H1 (cell line): ENCODE results near the gene CC2D1A. TPM values are rescaled to one million over a fixed set of nuclear protein-coding genes. Genes with fewer than 3 reads are reported as not detected.
A peak's percentile ranks its signal among the peaks of the same experiment; 100 is the strongest.

Experiments
- CTCF ChIA-PET: fragments of 300-600 bp; sonication (Branson Sonifier 250); formaldehyde crosslinking; loops from one replicate; lab custom pipeline; 2021; ENCODE audit not compliant: partially characterized antibody; lab: Charles Lee
- POLR2A ChIA-PET: fragments of 300-600 bp; sonication (Branson Sonifier 250); formaldehyde crosslinking; loops from one replicate; lab custom pipeline; 2021; ENCODE audit warnings: inconsistent platforms; ENCODE audit not compliant: partially characterized antibody; lab: Charles Lee
- DNase-seq, 2 experiments: peaks; one replicate each; pipeline versions ENCODE4 v3.0.0 to v3.0.0-alpha.2; 2010 to 2022; ENCODE audit warnings: low spot score in 2 of 2, low read depth in 1 of 2, mixed read lengths in 1 of 2
- FAIRE-seq: peaks from 2 replicates; lab custom pipeline; 2011; peaks lifted over from hg19 to GRCh38; lab: Jason Lieb, UNC
- H2AFZ ChIP-seq: 2 replicates; pipeline ENCODE4 v1.8.1; 2012; ENCODE audit warnings: low read length, inconsistent platforms
- H2AK5ac ChIP-seq: 2 replicates; pipeline ENCODE4 v1.6.1; 2013; ENCODE audit warnings: low read depth, low read length
- H2BK120ac ChIP-seq: replicated peaks from 2 replicates; pipeline ENCODE3; 2013; ENCODE audit warnings: low read depth, low read length, inconsistent platforms
- H2BK12ac ChIP-seq: 2 replicates; pipeline ENCODE4 v1.6.1; 2013; ENCODE audit warnings: low read depth, low read length
- H2BK15ac ChIP-seq: 2 replicates; pipeline ENCODE4 v1.6.1; 2013; ENCODE audit warnings: low read length
- H2BK20ac ChIP-seq: 2 replicates; pipeline ENCODE4 v1.6.1; 2013; ENCODE audit warnings: low read length
- H2BK5ac ChIP-seq: 2 replicates; pipeline ENCODE4 v1.6.1; 2013; ENCODE audit warnings: low read depth, low read length
- H3K14ac ChIP-seq: 2 replicates; pipeline ENCODE4 v1.6.1; 2013; ENCODE audit warnings: inconsistent platforms; ENCODE audit not compliant: insufficient read length
- H3K18ac ChIP-seq: 2 replicates; pipeline ENCODE4 v1.6.1; 2013; ENCODE audit warnings: low read length; ENCODE audit errors: extremely low read depth
- H3K23ac ChIP-seq: 2 replicates; pipeline ENCODE4 v1.6.1; 2013; ENCODE audit warnings: inconsistent platforms; ENCODE audit not compliant: insufficient read length
- H3K23me2 ChIP-seq: 2 replicates; pipeline ENCODE4 v1.6.1; 2013; ENCODE audit warnings: low read depth, low read length
- H3K27ac ChIP-seq: 2 replicates; pipeline ENCODE4 v1.6.1; 2011; ENCODE audit warnings: low read depth, low read length, inconsistent platforms
- H3K27me3 ChIP-seq, 4 experiments: replicated peaks in 1 of 4; 1 replicate in 1 of 4; 2 replicates in 3 of 4; pipeline versions ENCODE4 v1.6.1 to v1.8.1; 2011 to 2013; ENCODE audit warnings: low read length in 3 of 4, mild to moderate bottlenecking in 3 of 4, inconsistent platforms in 2 of 4, mixed read lengths in 2 of 4, moderate library complexity in 1 of 4; ENCODE audit not compliant: control insufficient read depth in 3 of 4, insufficient read depth in 3 of 4; ENCODE audit errors: extremely low read depth in 1 of 4
- H3K36me3 ChIP-seq, 4 experiments: 2 replicates each; pipeline versions ENCODE4 v1.6.1 to v1.8.1; 2011 to 2013; ENCODE audit warnings: mild to moderate bottlenecking in 4 of 4, low read length in 3 of 4, moderate library complexity in 2 of 4, control low read depth in 1 of 4, inconsistent platforms in 1 of 4; ENCODE audit not compliant: insufficient read depth in 4 of 4, control insufficient read depth in 2 of 4
- H3K4ac ChIP-seq: replicated peaks from 2 replicates; pipeline ENCODE3; 2013; ENCODE audit warnings: low read length, low read depth, mixed read lengths, inconsistent platforms; ENCODE audit not compliant: insufficient read length
- H3K4me1 ChIP-seq, 4 experiments: replicated peaks in 1 of 4; 1 replicate in 1 of 4; 2 replicates in 3 of 4; pipeline versions ENCODE4 v1.6.1 to v1.8.1; 2011 to 2013; ENCODE audit warnings: low read length in 3 of 4, inconsistent platforms in 2 of 4, mixed read lengths in 1 of 4; ENCODE audit not compliant: insufficient read depth in 4 of 4, control insufficient read depth in 3 of 4
- H3K4me2 ChIP-seq, 2 experiments: 2 replicates each; pipeline versions ENCODE4 v1.6.1 to v1.8.1; 2011 to 2013; ENCODE audit warnings: low read depth in 2 of 2, low read length in 2 of 2, control low read depth in 1 of 2, inconsistent platforms in 1 of 2, mild to moderate bottlenecking in 1 of 2; ENCODE audit not compliant: insufficient read depth in 1 of 2
- H3K4me3 ChIP-seq, 4 experiments: fragments of 200-600, 300-600 bp in 1 of 4; sonication (generic), shearing (Covaris generic), sonication (Bioruptor Twin) in 1 of 4; 2 replicates each; pipeline versions ENCODE4 v1.5.1 to v1.8.1; 2011 to 2016; ENCODE audit warnings: low read length in 4 of 4, low read depth in 3 of 4, control low read depth in 2 of 4, inconsistent platforms in 2 of 4, mild to moderate bottlenecking in 2 of 4, mixed read lengths in 1 of 4, moderate library complexity in 1 of 4; ENCODE audit not compliant: insufficient read depth in 2 of 4; ENCODE audit errors: extremely low read depth in 1 of 4
- H3K56ac ChIP-seq: replicated peaks from 2 replicates; pipeline ENCODE3; 2013; ENCODE audit warnings: low read depth, mild to moderate bottlenecking, mixed read lengths, low read length, inconsistent platforms; ENCODE audit not compliant: insufficient read length
- H3K79me1 ChIP-seq: 2 replicates; pipeline ENCODE4 v1.6.1; 2013; ENCODE audit warnings: low read depth, low read length, control low read depth
- H3K79me2 ChIP-seq, 2 experiments: 2 replicates each; pipeline versions ENCODE4 v1.6.1 to v1.8.1; 2012 to 2013; ENCODE audit warnings: low read length in 2 of 2, mild to moderate bottlenecking in 2 of 2, inconsistent platforms in 1 of 2; ENCODE audit not compliant: insufficient read depth in 2 of 2, control insufficient read depth in 1 of 2
- H3K9ac ChIP-seq, 4 experiments: replicated peaks in 1 of 4; 1 replicate in 1 of 4; 2 replicates in 3 of 4; pipeline versions ENCODE4 v1.6.1 to v1.8.1; 2011 to 2013; ENCODE audit warnings: low read depth in 3 of 4, low read length in 3 of 4, control low read depth in 2 of 4, mild to moderate bottlenecking in 2 of 4, moderate library complexity in 2 of 4, inconsistent platforms in 1 of 4; ENCODE audit errors: extremely low read depth in 1 of 4
- H3K9me3 ChIP-seq, 2 experiments: 2 replicates each; pipeline versions ENCODE4 v1.6.1 to v1.8.1; 2012 to 2013; ENCODE audit warnings: mild to moderate bottlenecking in 2 of 2, moderate library complexity in 2 of 2, control low read depth in 1 of 2, inconsistent platforms in 1 of 2, low read depth in 1 of 2, low read length in 1 of 2, mixed read lengths in 1 of 2; ENCODE audit not compliant: insufficient read depth in 2 of 2
- H4K20me1 ChIP-seq, 2 experiments: replicated peaks in 1 of 2; 2 replicates each; pipeline versions ENCODE3 to v1.8.1; 2011 to 2013; ENCODE audit warnings: inconsistent platforms in 2 of 2, low read length in 2 of 2, mild to moderate bottlenecking in 1 of 2; ENCODE audit not compliant: insufficient read depth in 2 of 2, control insufficient read depth in 1 of 2
- H4K5ac ChIP-seq: 2 replicates; pipeline ENCODE4 v1.6.1; 2013; ENCODE audit warnings: low read length, low read depth, mixed read lengths, inconsistent platforms; ENCODE audit not compliant: insufficient read length
- H4K8ac ChIP-seq: 2 replicates; pipeline ENCODE4 v1.8.0; 2013; ENCODE audit warnings: mild to moderate bottlenecking, moderate library complexity, low read length, inconsistent platforms; ENCODE audit not compliant: insufficient read depth; ENCODE audit errors: extremely low read depth
- H4K91ac ChIP-seq: replicated peaks from 2 replicates; pipeline ENCODE3; 2013; ENCODE audit warnings: low read length, mixed read lengths, inconsistent platforms; ENCODE audit not compliant: insufficient read length
- CHD1 ChIP-seq: IDR thresholded peaks from 2 replicates; pipeline ENCODE4 v1.6.1; 2012; ENCODE audit warnings: low read depth, low read length, improper control_type of control experiment
- HDAC2 ChIP-seq, 2 experiments: fragments of 300-600 bp in 1 of 2; sonication (generic) in 1 of 2; IDR thresholded peaks; 2 replicates each; pipeline ENCODE4 v1.6.1; 2011 to 2012; ENCODE audit warnings: low read depth in 2 of 2, low read length in 2 of 2, mild to moderate bottlenecking in 2 of 2, moderate library complexity in 2 of 2, borderline replicate concordance in 1 of 2, inconsistent platforms in 1 of 2
- JUND ChIP-seq: IDR thresholded peaks from 2 replicates; pipeline ENCODE4 v1.6.1; 2011; ENCODE audit warnings: mild to moderate bottlenecking, improper control_type of control experiment, low read length
- MAFK ChIP-seq: IDR thresholded peaks from 2 replicates; pipeline ENCODE4 v1.6.1; 2012; ENCODE audit warnings: low read depth, mild to moderate bottlenecking, improper control_type of control experiment, low read length
- NRF1 ChIP-seq: IDR thresholded peaks from 2 replicates; pipeline ENCODE4 v1.6.1; 2011; ENCODE audit warnings: mild to moderate bottlenecking, low read depth, low read length, improper control_type of control experiment
- PHF8 ChIP-seq: fragments of 200-600 bp; sonication (generic); conservative IDR thresholded peaks from 2 replicates; pipeline ENCODE4 v1.7.1; 2012; ENCODE audit warnings: low read depth, mild to moderate bottlenecking, inconsistent platforms, low read length, moderate library complexity
- RBBP5 ChIP-seq: IDR thresholded peaks from 2 replicates; pipeline ENCODE4 v1.7.1; 2012; ENCODE audit warnings: low read depth, mild to moderate bottlenecking, inconsistent platforms, low read length, moderate library complexity, borderline replicate concordance
- SAP30 ChIP-seq: fragments of 300-600 bp; sonication (generic); IDR thresholded peaks from 2 replicates; pipeline ENCODE4 v1.7.1; 2012; ENCODE audit warnings: low read length, moderate library complexity, mild to moderate bottlenecking, inconsistent platforms; ENCODE audit not compliant: insufficient read depth, insufficient replicate concordance
- SIN3A ChIP-seq, 2 experiments: IDR thresholded peaks in 1 of 2; conservative IDR thresholded peaks in 1 of 2; 2 replicates each; pipeline ENCODE4 v1.6.1; 2011 to 2012; ENCODE audit warnings: low read length in 2 of 2, improper control_type of control experiment in 1 of 2, low read depth in 1 of 2, mild to moderate bottlenecking in 1 of 2
- SIRT6 ChIP-seq: IDR thresholded peaks from one replicate; pipeline ENCODE4 v1.7.1; 2012; ENCODE audit warnings: low read length, inconsistent platforms
- SIX5 ChIP-seq: IDR thresholded peaks from 2 replicates; pipeline ENCODE4 v1.6.1; 2011; ENCODE audit warnings: mild to moderate bottlenecking, low read depth, low read length
- TBP ChIP-seq: IDR thresholded peaks from 2 replicates; pipeline ENCODE4 v1.6.1; 2011; ENCODE audit warnings: low read depth, low read length, improper control_type of control experiment
- WGBS, 2 experiments: shearing (Covaris generic) in 1 of 2; methylation state at CpG; one replicate each; pipeline versions ENCODE4 v1.1.6 to v1.1.7; 2013 to 2015; ENCODE audit warnings: low lambda C conversion rate in 2 of 2, mixed read lengths in 2 of 2, inconsistent platforms in 1 of 2, low coverage in 1 of 2, missing lambda C conversion rate in 1 of 2; ENCODE audit not compliant: insufficient replicate concordance in 2 of 2, insufficient coverage in 1 of 2, insufficient read length in 1 of 2; ENCODE audit errors: extremely low coverage in 1 of 2, missing lambda C conversion rate in 1 of 2; 5-methylcytosine and 5-hydroxymethylcytosine counted together
- polyA plus RNA-seq, 7 experiments: library from polyadenylated mRNA; depleted of rRNA in 3 of 7; stranded (reverse) in 5 of 7; unstranded in 2 of 7; fragments of >200 nt in 5 of 7; fragments of 200-250 nt in 2 of 7; gene quantifications; 1 replicate in 5 of 7; 2 replicates in 1 of 7; 4 replicates in 1 of 7; pipeline versions ENCODE4 v1.2.1 to v1.2.3, GENCODE V29; 2011 to 2013; ENCODE audit warnings: missing spikeins in 2 of 7, mixed read lengths in 2 of 7
- total RNA-seq: library from RNA; stranded (reverse); fragmentation: NEBNext Ultra II Directional; extraction: Animal tissue kit (Norgen Biotek cat#: 25700); gene quantifications from 2 replicates; pipeline ENCODE4 v1.2.1, GENCODE V29; 2021
- TF ChIP-seq, protein P1 (sequence below): IDR thresholded peaks from 2 replicates; pipeline ENCODE4 v1.6.1; 2011; ENCODE audit warnings: low read length, improper control_type of control experiment

CC2D1A gene
- total and polyA plus RNA-seq, 2 of the 8 experiments (the other 6 are each of a cell fraction or from before 2014, with no cell fraction given), result 12.5 to 33.0 TPM

DNA sequence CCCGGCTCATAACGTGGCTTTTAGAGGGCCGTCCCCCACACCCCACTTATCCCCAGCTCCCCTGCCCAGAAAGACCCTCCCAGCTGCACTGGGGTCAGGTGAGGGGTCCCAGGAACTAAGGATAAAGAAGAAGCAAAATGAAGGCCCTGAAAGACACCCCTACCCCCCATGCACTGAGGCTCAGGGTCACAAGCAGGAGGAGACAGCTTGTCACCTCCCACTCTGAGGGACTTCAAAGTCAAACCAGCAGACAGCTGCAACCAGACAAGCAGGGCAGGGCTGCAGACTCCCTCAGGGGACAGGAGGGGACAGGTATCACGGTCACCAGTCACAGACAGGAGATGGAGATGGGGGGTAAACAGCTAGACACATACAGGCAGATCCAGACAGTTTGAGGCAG lies 35.1 kb upstream of the CC2D1A start:
- H2AK5ac ChIP-seq, result no peak overlapping the region
- ChIA-PET CTCF (interaction anchor here (1.2 to 1.7 kb wide), 4 partner anchors 10 to 477 kb away, joined by 3 to 7 read pairs (median 4); no protein-coding TSS in a partner anchor), POLR2A (interaction anchor here (1.9 kb wide), 1 partner anchor 76 kb away, joined by 5 read pairs; the partner anchor contains the start of gene ZSWIM4)
- H3K23ac ChIP-seq, result no peak overlapping the region
- peaks cover 0 to 4% (median 0%) of the 10 kb centered on the region in 4 experiments; a peak in 5 of 7 replicates for H3K4me1 ChIP-seq
- H3K56ac ChIP-seq, result no peak overlapping the region
- H4K5ac ChIP-seq, result no peak overlapping the region
- WGBS, 2 experiments, result 65% methylated on average over 2 of the region's 4 CpGs; no CpG with 5 or more reads in 1 of the 2 experiments
- H3K18ac ChIP-seq, result no peak overlapping the region
- H2BK5ac ChIP-seq, result no peak overlapping the region
- no peak overlapping the region for H2AFZ ChIP-seq
- H4K91ac ChIP-seq, result no peak overlapping the region
- no peaks in the 10 kb centered on the region for H3K36me3 ChIP-seq
- H3K23me2 ChIP-seq, result no peaks in the 10 kb centered on the region; the same call in 1 of the 2 replicates
- no peak overlapping the region for H2BK15ac ChIP-seq
- no peak for DNase-seq
- H3K79me1 ChIP-seq, result no peaks in the 10 kb centered on the region
- H2BK12ac ChIP-seq, result no peak overlapping the region
- H3K79me2 ChIP-seq, result no peaks in the 10 kb centered on the region
- no peak overlapping the region for H3K14ac ChIP-seq
- H2BK120ac ChIP-seq, result no peak overlapping the region
- FAIRE-seq, result no peak
- H3K4me2 ChIP-seq, result no peak overlapping the region
- H3K9me3 ChIP-seq, result no peaks in the 10 kb centered on the region
- no peak overlapping the region for H3K9ac ChIP-seq
- H3K27me3 ChIP-seq, result peaks cover 43 to 92% (median 78%) of the 10 kb centered on the region in 4 experiments
- H2BK20ac ChIP-seq, result no peak overlapping the region
- H3K4me3 ChIP-seq, result no peak overlapping the region
- H4K20me1 ChIP-seq, result peaks cover 0 to 16% of the 10 kb centered on the region in 2 experiments
- no peak overlapping the region for H4K8ac ChIP-seq
- H3K4ac ChIP-seq, result peak overlapping the region; percentile 53
- H3K27ac ChIP-seq, result no peak overlapping the region
- TF ChIP-seq, protein P1, sequence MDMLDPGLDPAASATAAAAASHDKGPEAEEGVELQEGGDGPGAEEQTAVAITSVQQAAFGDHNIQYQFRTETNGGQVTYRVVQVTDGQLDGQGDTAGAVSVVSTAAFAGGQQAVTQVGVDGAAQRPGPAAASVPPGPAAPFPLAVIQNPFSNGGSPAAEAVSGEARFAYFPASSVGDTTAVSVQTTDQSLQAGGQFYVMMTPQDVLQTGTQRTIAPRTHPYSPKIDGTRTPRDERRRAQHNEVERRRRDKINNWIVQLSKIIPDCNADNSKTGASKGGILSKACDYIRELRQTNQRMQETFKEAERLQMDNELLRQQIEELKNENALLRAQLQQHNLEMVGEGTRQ, result no peak
- TF ChIP-seq CHD1 (no peak), NRF1 (no peak), JUND (no peak), SIN3A (conservative IDR thresholded peaks at IDR 0.05 in 1 of 2, IDR thresholded peaks at IDR 0.05 in 1 of 2; ENCODE audit: low read depth in 1 of 2, low read length in 2 of 2) (no peak), SIRT6 (no peak), MAFK (no peak), SIX5 (no peak), PHF8 (no peak), SAP30 (no peak), HDAC2 (IDR thresholded peaks at IDR 0.05; ENCODE audit: borderline replicate concordance in 1 of 2, low read depth in 2 of 2, low read length in 2 of 2) (no peak), RBBP5 (no peak), TBP (no peak)
